ENCODE data around the gene ATP1B3. TPM values are rescaled to one million over a fixed set of nuclear protein-coding genes. Genes with fewer than 3 reads are reported as not detected.
"Not testable (repeated sequence)": the region's sequence is repeated elsewhere in the genome, so short reads cannot be mapped to it uniquely, and the experiment has no call there.

The ATP1B3 gene
- total RNA-seq, 1 donor from 2014 or later: 127 TPM

- no peak overlapping the region for H3K27ac Mint-ChIP-seq
Measured at GRCh38 chr3:141909408-141909807, 33.0 kb downstream of the ATP1B3 start.

GRCh38 chr3:141909986-141910385 is 33.5 kb downstream of the ATP1B3 start:
- H3K9me3 Mint-ChIP-seq; H3K27ac Mint-ChIP-seq; DNase-seq (ENCODE audit: extremely low spot score, unreplicated experiment); H3K4me3 Mint-ChIP-seq; H3K4me1 Mint-ChIP-seq (ENCODE audit: unreplicated experiment); H3K27me3 Mint-ChIP-seq: not testable (repeated sequence)
- H3K36me3 Mint-ChIP-seq: peaks cover 50% of the 10 kb centered on the region

More at GRCh38 chr3:141909408-141909807, 33.0 kb downstream of the ATP1B3 start:
- H3K36me3 Mint-ChIP-seq: peaks cover 53% of the 10 kb centered on the region
- no peaks in the 10 kb centered on the region for H3K27me3 Mint-ChIP-seq
- H3K9me3 Mint-ChIP-seq: peaks cover 5% of the 10 kb centered on the region
- no peak overlapping the region for H3K4me3 Mint-ChIP-seq
- DNase-seq (ENCODE audit: extremely low spot score, unreplicated experiment): no peak
- no peaks in the 10 kb centered on the region for H3K4me1 Mint-ChIP-seq (ENCODE audit: unreplicated experiment)
- TF ChIP-seq CTCF (conservative IDR thresholded peaks at IDR 0.05): no peak

- H3K27ac Mint-ChIP-seq: peak overlapping the region; percentile 1
- no peak for DNase-seq (ENCODE audit: extremely low spot score, unreplicated experiment)
Measured at GRCh38 chr3:141913150-141913811, 36.8 kb downstream of the ATP1B3 start.

GRCh38 chr3:141914311-141914710 is 37.9 kb downstream of the ATP1B3 start:
- no peak for DNase-seq (ENCODE audit: extremely low spot score, unreplicated experiment)
- no peak overlapping the region for H3K4me3 Mint-ChIP-seq
- no peak overlapping the region for H3K27ac Mint-ChIP-seq
- H3K4me1 Mint-ChIP-seq (ENCODE audit: unreplicated experiment): peaks cover 6% of the 10 kb centered on the region
- TF ChIP-seq CTCF (conservative IDR thresholded peaks at IDR 0.05): no peak
- H3K9me3 Mint-ChIP-seq: peaks cover 5% of the 10 kb centered on the region
- H3K27me3 Mint-ChIP-seq: no peaks in the 10 kb centered on the region
- H3K36me3 Mint-ChIP-seq: peaks cover 35% of the 10 kb centered on the region

More at GRCh38 chr3:141913150-141913811, 36.8 kb downstream of the ATP1B3 start:
- Mint-ChIP-seq H3K9me3 (peaks cover 5% of the 10 kb centered on the region), H3K36me3 (peaks cover 41% of the 10 kb centered on the region), H3K4me1 (ENCODE audit: unreplicated experiment) (peaks cover 6% of the 10 kb centered on the region), H3K4me3 (no peak overlapping the region), H3K27me3 (no peaks in the 10 kb centered on the region)
- TF ChIP-seq CTCF (conservative IDR thresholded peaks at IDR 0.05): peak; percentile 76

- H3K36me3 Mint-ChIP-seq: peaks cover 29% of the 10 kb centered on the region
- no peak overlapping the region for H3K4me3 Mint-ChIP-seq
- no peak for DNase-seq (ENCODE audit: extremely low spot score, unreplicated experiment)
- no peak overlapping the region for H3K27ac Mint-ChIP-seq
- H3K27me3 Mint-ChIP-seq: no peaks in the 10 kb centered on the region
- peaks cover 6% of the 10 kb centered on the region for H3K4me1 Mint-ChIP-seq (ENCODE audit: unreplicated experiment)
- H3K9me3 Mint-ChIP-seq: peaks cover 5% of the 10 kb centered on the region
- TF ChIP-seq CTCF (conservative IDR thresholded peaks at IDR 0.05): no peak
Measured at GRCh38 chr3:141915016-141915415, 38.6 kb downstream of the ATP1B3 start.

- peaks cover 29% of the 10 kb centered on the region for H3K36me3 Mint-ChIP-seq
- no peak for DNase-seq (ENCODE audit: extremely low spot score, unreplicated experiment)
- no peak for TF ChIP-seq CTCF (conservative IDR thresholded peaks at IDR 0.05)
- peaks cover 5% of the 10 kb centered on the region for H3K9me3 Mint-ChIP-seq
- H3K27ac Mint-ChIP-seq: no peak overlapping the region
- H3K4me3 Mint-ChIP-seq: no peak overlapping the region
- no peaks in the 10 kb centered on the region for H3K27me3 Mint-ChIP-seq
- peaks cover 6% of the 10 kb centered on the region for H3K4me1 Mint-ChIP-seq (ENCODE audit: unreplicated experiment)
Measured at GRCh38 chr3:141915766-141916165, 39.3 kb downstream of the ATP1B3 start.
